Measurements from ENCODE around the gene RRP1.
A peak's percentile ranks its signal among the peaks of the same experiment; 100 is the strongest.

The RRP1 gene

GRCh38 chr21:43846430-43846829 is 57.1 kb downstream of the RRP1 start:
- no peak for DNase-seq

DNA sequence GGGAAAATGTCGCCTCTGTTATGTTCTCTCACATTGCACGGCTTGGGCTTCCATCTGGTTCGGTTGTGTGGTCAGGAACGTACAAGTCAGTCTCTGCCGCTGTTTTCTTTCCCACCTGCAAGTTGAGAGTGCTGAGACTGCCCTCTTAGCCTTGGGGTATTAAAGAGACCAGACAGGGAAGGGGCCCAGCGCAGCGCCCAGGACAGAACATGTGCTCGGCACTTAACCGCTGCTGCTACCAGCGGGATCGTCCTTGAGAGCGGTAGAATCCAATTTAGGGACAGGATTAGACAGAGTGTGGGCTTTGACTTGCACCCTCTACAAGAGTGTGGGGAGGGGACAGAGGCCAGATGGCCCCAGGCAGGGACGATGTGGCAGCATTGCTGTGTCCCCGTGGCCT is 57.9 kb downstream of the RRP1 start:
- peak; percentile 98 for DNase-seq

GRCh38 chr21:43848771-43849170 is 59.4 kb downstream of the RRP1 start:
- no peak for DNase-seq

DNA sequence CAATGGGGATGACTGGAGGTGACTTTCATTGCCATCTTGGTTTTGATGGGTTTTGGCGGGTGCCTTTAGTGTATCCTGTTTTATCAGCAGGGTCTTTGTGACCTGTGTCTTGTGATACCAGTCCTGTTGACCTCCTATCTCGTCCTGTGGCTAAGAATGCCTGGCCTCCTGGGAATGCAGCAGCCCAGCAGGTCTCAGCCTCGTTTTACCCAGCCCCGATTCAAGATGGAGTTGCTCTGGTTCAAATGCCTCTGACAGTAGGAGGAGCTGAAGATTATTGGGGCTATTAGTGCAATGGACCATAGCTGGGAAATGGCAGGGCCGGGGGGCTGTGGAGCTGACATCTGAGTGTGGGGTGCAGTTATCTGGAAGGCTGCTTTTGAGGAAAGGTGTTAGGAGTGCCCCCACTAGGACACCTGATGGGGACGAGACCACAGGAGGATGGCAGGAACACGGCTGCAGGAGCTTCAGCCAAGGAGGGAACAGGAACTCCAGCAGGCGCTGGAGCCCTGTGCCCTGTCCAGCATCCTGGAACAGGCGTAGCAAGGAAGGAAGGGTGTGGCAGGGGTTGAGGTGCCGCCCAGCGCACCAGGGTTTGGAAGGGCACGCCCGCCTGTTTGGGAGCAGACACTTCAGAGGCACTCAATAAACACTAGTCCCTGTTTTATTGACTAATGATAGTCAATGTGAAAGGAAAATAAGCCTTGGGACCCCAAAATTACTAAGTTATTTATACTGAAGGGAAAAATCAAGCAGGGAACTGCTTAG is 60.3 kb downstream of the RRP1 start:
- no peak for DNase-seq

GRCh38 chr21:43850728-43851295 is 61.4 kb downstream of the RRP1 start:
- DNase-seq = no peak

GRCh38 chr21:43851593-43851992 is 62.2 kb downstream of the RRP1 start:
- peak; percentile 85 for DNase-seq

DNA sequence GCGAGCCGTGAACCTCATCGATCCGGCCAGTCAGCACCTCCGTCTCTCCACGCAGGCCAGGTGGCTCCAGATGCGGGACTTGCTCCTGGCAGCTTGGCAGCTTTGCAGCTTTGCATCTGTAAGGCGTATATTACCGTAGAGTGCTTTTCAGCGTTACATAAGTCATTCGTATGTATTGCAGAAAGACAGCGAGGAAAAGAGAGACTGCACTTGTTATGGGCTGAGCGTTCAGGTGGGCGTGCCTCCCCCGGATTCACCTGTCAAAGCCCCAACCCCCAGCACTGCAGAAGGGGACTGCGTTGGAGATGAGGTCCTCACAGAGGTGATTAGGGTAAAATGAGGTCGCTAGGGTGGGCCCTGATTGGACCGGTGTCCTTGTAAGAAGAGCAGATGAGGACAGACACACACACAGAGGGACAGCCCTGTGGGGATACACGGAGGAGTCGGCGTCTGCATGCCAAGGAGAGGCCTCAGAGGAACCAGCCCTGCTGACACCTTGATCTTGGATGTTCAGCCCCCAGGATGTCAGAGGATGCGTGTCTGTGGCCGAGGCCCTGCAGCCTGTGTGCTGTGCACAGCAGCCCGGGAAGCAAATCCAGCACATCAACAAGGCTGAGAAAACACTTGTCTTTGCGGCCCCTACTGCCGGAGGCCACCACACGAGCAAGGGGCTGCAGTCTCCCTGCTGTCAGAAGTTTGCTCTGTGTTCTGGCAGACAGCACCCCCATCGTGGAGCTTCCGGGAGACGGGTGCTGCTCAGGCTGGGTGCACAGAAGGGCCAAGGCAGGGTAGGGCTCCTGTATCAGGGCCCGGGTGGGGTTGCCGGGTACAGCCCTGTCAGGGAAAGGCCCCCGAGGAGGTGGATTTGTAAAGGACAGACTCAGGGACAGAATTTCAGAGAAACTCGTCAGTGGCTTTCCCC is 64.7 kb downstream of the RRP1 start:
- DNase-seq = no peak
